Measurements from ENCODE around the gene MYMK. TPM values are rescaled to one million over a fixed set of nuclear protein-coding genes. Genes with fewer than 3 reads are reported as not detected.
"Not testable (repeated sequence)": the region's sequence is repeated elsewhere in the genome, so short reads cannot be mapped to it uniquely, and the experiment has no call there.

The MYMK gene
- total and polyA plus RNA-seq, 5 experiments from 2014 or later: not detected

DNA sequence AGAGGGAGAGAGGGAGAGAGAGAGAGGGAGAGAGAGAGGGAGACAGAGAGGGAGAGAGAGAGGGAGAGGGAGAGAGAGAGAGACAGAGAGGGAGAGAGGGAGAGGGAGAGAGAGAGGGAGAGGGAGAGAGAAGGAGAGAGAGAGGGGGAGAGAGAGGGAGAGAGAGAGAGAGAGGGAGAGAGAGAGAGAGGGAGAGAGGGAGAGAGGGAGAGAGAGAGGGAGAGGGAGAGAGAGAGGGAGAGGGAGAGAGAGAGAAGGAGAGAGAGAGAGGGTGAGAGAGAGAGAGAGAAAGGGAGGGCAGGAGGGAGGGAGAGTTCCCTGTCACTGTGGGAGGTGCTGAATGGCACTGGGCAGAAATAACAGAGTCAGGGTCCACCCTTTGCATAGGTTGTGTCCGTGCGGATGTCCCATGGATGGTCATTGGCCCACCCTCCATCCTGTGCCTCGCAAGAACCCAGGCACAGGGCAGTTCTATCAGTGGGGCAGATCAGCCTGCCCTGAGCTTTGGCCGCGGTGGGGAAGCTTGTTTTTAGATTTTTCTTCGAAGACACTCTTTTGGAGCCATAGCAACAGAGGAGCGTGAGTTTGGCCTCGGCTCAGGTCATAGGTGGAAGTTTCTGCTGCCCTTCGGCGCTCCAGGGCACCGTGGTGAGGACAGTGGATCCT is 39.8 kb upstream of the MYMK start:
- H3K27ac Mint-ChIP-seq: peak overlapping the region in 1 of 10 donors; percentile 91
- H3K4me3 Mint-ChIP-seq: no peak overlapping the region
- DNase-seq (no peak), ATAC-seq (no peak)
- H3K27me3 Mint-ChIP-seq: peaks cover 0 to 2% (median 0%) of the 10 kb centered on the region in 5 donors
- POLR2A ChIA-PET: no interaction called here
- H3K4me1 Mint-ChIP-seq: peaks cover 6 to 11% (median 10%) of the 10 kb centered on the region in 4 donors
- H3K36me3 Mint-ChIP-seq: no peaks in the 10 kb centered on the region
- H3K9me3 Mint-ChIP-seq: no peaks in the 10 kb centered on the region

DNA sequence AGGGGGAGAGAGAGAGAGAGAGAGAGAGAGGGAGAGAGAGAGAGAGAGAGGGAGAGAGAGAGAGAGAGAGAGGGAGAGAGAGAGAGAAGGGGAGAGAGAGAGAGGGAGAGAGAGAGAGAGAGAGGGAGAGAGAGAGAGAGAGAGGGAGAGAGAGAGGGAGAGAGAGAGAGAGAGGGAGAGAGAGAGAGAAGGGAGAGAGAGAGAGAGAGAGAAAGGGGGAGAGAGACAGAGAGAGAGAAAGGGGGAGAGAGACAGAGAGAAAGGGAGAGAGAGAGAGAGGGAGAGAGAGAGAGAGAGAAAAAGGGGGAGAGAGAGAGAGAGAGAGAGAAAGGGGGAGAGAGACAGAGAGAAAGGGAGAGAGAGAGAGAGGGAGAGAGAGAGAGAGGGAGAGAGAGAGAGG is 39.1 kb upstream of the MYMK start:
- Mint-ChIP-seq H3K27ac (peak overlapping the region in 6 of 10 donors; percentile 24 to 91 (median 76)), H3K4me3 (peak overlapping the region in 1 of 10 donors; percentile 9), H3K4me1 (peaks cover 4 to 12% (median 10%) of the 10 kb centered on the region in 4 donors)
- H3K9me3 Mint-ChIP-seq, DNase-seq, ATAC-seq, H3K27me3 Mint-ChIP-seq, H3K36me3 Mint-ChIP-seq, POLR2A ChIA-PET: not testable (repeated sequence)

GRCh38 chr9:133563291-133563796 is 38.6 kb upstream of the MYMK start:
- no peak for ATAC-seq
- Mint-ChIP-seq H3K36me3 (no peaks in the 10 kb centered on the region), H3K27ac (peak overlapping the region in 6 of 10 donors; percentile 24 to 91 (median 76)), H3K4me3 (peak overlapping the region in 1 of 10 donors; percentile 9), H3K27me3 (peaks cover 0 to 3% (median 0%) of the 10 kb centered on the region in 5 donors), H3K4me1 (peaks cover 6 to 16% (median 11%) of the 10 kb centered on the region in 4 donors), H3K9me3 (no peaks in the 10 kb centered on the region)
- DNase-seq: no peak
- POLR2A ChIA-PET: no interaction called here

DNA sequence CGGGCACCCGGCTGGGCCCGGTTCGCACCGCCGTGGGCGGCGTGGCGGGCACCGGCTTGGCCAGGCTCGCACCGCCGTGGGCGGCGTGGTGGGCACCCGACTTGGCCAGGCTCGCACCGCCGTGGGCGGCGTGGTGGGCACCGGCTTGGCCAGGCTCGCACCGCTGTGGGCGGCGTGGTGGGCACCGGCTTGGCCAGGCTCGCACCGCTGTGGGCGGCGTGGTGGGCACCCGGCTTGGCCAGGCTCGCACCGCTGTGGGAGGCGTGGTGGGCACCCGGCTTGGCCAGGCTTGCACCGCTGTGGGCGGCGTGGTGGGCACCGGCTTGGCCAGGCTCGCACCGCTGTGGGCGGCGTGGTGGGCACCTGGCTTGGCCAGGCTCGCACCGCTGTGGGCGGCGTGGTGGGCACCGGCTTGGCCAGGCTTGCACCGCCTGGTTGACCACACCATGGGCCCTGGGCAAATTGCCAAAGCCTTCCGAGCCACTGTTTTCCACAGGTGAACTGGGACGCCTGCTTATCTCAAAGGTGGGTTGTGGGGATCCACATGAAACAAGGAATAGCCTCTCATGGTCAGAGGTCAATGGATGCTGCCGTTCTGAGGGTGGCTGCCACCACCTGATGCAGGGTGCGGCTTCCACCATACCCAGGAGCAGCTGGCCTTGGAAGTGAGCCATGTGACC is 38.0 kb upstream of the MYMK start:
- ATAC-seq: no peak
- H3K4me3 Mint-ChIP-seq: no peak overlapping the region
- H3K27ac Mint-ChIP-seq: peak overlapping the region in 1 of 10 donors; percentile 91
- no peaks in the 10 kb centered on the region for H3K36me3 Mint-ChIP-seq
- no peak for DNase-seq
- peaks cover 0 to 5% (median 0%) of the 10 kb centered on the region in 5 donors for H3K27me3 Mint-ChIP-seq
- POLR2A ChIA-PET: no interaction called here
- no peaks in the 10 kb centered on the region for H3K9me3 Mint-ChIP-seq
- H3K4me1 Mint-ChIP-seq: peaks cover 9 to 21% (median 11%) of the 10 kb centered on the region in 4 donors

DNA sequence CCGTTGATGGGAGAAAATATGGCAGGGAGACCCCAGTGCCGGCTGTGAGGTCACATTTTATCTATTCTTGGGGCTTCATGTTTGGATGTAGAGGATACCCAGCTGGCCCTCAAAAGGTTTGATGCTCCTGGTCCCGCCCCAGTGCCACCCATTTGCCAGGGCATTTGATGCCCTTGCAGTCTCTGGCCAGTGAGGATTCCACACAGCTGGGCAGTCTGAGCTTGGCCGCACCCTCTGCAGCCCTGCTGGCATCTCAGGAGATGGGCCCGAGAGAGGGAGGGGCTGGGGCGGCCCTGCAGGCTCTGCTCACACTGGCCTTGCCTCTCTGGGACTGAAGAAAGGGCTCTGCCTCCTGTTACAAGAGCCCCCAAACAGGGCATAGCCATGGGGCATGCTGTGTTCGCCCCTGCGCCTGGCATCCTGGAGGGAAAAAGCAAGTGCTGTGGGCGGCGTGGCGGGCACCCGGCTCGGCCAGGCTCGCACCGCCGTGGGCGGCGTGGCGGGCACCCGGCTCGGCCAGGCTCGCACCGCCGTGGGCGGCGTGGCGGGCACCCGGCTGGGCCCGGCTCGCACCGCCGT is 37.3 kb upstream of the MYMK start:
- Mint-ChIP-seq H3K27ac (no peak overlapping the region), H3K4me1 (peaks cover 9 to 21% (median 11%) of the 10 kb centered on the region in 4 donors), H3K27me3 (peaks cover 0 to 9% (median 0%) of the 10 kb centered on the region in 5 donors), H3K36me3 (no peaks in the 10 kb centered on the region), H3K9me3 (no peaks in the 10 kb centered on the region), H3K4me3 (no peak overlapping the region)
- POLR2A ChIA-PET: no interaction called here
- ATAC-seq: no peak
- no peak for DNase-seq

DNA sequence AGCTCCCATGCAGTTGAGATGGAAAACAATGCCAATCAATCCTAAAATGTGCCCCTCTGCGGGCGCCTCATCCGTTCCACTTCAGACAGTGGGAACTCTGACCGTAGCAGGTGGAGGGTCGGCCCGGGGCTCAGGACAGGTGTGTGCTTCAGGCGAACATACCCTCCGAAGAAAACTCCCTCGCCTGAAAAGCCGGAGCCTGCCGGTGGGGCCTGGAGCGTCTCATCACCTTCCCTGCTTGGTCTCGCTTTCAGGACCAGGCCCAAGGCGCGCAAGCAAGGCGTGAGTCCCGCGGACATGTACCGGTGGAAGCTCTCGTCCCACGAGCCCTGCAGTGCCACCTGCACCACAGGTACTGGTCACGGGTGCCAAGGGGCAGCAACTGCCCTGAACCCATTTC is 36.2 kb upstream of the MYMK start:
- Mint-ChIP-seq H3K27ac (no peak overlapping the region), H3K4me3 (no peak overlapping the region), H3K9me3 (no peaks in the 10 kb centered on the region), H3K27me3 (peaks cover 0 to 12% (median 2%) of the 10 kb centered on the region in 5 donors), H3K36me3 (no peaks in the 10 kb centered on the region), H3K4me1 (peaks cover 9 to 21% (median 11%) of the 10 kb centered on the region in 4 donors)
- no peak for DNase-seq
- ATAC-seq: no peak
- POLR2A ChIA-PET: no interaction called here

DNA sequence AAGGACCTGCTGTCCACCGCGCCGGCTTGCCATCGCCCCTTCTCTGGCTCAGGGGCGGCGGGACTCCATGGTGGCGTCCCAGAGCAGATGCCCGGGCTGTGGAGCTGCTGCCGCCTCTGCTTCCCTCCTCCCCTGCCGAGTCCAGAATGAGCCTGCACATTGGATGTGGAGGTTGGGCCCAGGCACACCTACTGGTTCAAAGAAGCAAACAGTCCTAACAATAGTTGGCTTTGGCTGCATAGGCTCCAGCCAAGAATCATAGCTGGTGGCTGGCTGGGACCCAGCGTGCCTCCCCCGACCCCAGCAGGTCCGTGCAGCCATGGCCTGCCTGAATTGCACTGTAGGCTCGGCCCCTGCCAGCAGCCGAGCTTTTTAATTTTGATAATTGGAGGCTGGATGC is 35.6 kb upstream of the MYMK start:
- Mint-ChIP-seq H3K4me3 (no peak overlapping the region), H3K27ac (no peak overlapping the region), H3K27me3 (peaks cover 0 to 12% (median 2%) of the 10 kb centered on the region in 5 donors), H3K9me3 (no peaks in the 10 kb centered on the region), H3K36me3 (no peaks in the 10 kb centered on the region), H3K4me1 (peaks cover 9 to 21% (median 11%) of the 10 kb centered on the region in 4 donors)
- no peak for DNase-seq
- ATAC-seq: no peak
- POLR2A ChIA-PET: no interaction called here

DNA sequence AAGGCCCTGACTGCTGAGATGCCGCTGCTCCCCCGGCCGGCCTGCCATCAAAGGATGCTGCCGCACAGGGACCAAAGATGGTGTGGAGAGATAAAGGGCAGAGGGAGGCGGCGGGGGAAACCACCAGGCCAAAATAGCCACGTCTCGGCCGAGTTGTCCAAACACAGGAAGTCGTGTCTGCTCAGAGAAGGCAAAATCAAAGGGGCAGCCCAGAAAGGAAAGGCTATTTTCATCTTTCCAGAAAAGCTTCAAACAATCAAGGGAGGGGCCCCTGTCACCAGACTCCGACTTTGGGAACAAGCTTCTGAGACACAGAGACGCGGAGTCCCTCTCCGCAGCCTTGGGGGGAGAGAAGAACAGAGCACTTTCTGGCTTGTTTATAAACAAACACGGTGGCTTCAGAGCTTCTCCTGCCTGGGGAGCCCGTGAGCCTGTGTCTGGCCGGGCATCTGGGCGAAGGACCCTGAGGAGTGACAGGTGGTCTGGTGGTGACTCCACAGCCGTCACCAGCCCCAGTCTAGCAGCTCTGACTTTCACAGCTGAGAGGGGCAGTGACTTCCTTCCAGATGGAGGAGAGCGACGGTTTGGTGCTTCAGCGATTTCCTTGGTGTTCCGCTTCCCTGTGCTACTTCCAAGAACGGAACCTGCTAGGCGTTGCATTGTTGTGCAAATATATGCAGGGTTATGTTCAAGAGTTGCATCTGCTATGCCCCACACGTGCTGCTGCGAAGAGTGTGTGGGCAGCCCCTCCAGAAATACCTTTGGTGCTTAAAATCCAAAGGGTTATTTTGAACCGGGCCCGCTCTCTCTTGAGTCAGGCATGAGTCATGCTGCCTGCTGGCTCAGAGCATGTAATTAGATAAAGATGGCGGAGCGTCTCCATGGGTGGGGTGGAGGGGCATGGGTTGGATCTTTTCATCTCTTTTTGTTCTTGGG is 33.7 kb upstream of the MYMK start:
- Mint-ChIP-seq H3K9me3 (no peaks in the 10 kb centered on the region), H3K27ac (peak overlapping the region in 6 of 10 donors; percentile 27 to 79 (median 62)), H3K27me3 (peaks cover 0 to 12% (median 2%) of the 10 kb centered on the region in 5 donors), H3K4me3 (no peak overlapping the region), H3K36me3 (no peaks in the 10 kb centered on the region), H3K4me1 (peaks cover 4 to 20% (median 9%) of the 10 kb centered on the region in 4 donors)
- ATAC-seq: no peak
- no peak for DNase-seq
- POLR2A ChIA-PET: no interaction called here

DNA sequence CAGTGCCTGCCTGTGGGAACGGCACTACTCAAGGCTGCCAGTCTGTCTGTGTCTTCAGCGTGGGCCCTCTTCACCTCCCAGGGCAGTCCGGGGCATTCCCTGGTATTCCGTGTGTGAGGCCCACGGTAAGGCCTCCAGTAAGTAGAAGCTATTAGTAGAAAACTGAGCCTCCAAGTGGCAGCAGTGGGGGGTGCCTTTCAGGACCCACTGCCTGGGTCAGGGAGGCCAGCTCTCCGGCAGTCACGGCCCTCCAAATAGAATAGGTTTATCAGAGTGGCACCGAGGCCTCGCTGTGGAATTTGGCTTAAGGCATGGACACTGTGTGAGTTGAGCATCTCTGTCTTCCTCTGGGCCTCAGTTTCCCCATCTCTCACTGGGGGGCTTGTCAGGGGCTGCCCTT is 32.8 kb upstream of the MYMK start:
- H3K9me3 Mint-ChIP-seq: no peaks in the 10 kb centered on the region

DNA sequence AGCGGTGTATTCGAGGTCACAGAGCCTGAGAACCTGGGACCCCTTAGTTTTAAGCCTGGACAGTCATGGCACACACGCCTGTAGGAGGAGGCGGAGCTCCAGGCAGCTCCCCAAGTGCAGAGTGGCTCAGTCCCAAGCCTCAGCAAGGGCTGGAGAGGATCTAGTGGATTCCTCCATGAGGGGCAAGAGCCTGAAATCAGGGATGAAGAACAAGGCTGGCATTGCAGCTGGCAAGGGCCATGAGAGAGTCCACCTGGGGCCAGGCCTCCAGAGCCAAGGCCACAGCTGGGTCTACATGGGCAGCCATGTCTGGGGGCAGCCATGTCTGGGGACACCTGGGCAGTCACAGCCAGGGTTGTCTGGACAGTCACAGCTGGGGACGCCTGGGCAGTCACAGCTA is 31.6 kb upstream of the MYMK start:
- Mint-ChIP-seq H3K4me1 (peaks cover 0 to 15% (median 5%) of the 10 kb centered on the region in 4 donors), H3K4me3 (no peak overlapping the region), H3K27me3 (peaks cover 0 to 12% (median 2%) of the 10 kb centered on the region in 5 donors), H3K36me3 (no peaks in the 10 kb centered on the region), H3K9me3 (no peaks in the 10 kb centered on the region), H3K27ac (no peak overlapping the region)
- no peak for DNase-seq
- ATAC-seq: no peak
- POLR2A ChIA-PET: no interaction called here

More for the DNA sequence above, 32.8 kb upstream of the MYMK start:
- no peak for DNase-seq
- ATAC-seq: no peak
- Mint-ChIP-seq H3K4me3 (no peak overlapping the region), H3K27ac (no peak overlapping the region), H3K27me3 (peaks cover 0 to 12% (median 2%) of the 10 kb centered on the region in 5 donors), H3K36me3 (no peaks in the 10 kb centered on the region), H3K4me1 (peaks cover 0 to 15% (median 5%) of the 10 kb centered on the region in 4 donors)
- POLR2A ChIA-PET: no interaction called here

- Mint-ChIP-seq H3K4me1 (peaks cover 0 to 12% (median 5%) of the 10 kb centered on the region in 4 donors), H3K36me3 (no peaks in the 10 kb centered on the region), H3K4me3 (no peak overlapping the region), H3K27ac (no peak overlapping the region), H3K27me3 (peaks cover 0 to 12% (median 2%) of the 10 kb centered on the region in 5 donors), H3K9me3 (no peaks in the 10 kb centered on the region)
- no peak for DNase-seq
- POLR2A ChIA-PET: no interaction called here
- ATAC-seq: no peak
These were observed 30.0 kb upstream of the MYMK start for GRCh38 chr9:133554729-133555128.

DNA sequence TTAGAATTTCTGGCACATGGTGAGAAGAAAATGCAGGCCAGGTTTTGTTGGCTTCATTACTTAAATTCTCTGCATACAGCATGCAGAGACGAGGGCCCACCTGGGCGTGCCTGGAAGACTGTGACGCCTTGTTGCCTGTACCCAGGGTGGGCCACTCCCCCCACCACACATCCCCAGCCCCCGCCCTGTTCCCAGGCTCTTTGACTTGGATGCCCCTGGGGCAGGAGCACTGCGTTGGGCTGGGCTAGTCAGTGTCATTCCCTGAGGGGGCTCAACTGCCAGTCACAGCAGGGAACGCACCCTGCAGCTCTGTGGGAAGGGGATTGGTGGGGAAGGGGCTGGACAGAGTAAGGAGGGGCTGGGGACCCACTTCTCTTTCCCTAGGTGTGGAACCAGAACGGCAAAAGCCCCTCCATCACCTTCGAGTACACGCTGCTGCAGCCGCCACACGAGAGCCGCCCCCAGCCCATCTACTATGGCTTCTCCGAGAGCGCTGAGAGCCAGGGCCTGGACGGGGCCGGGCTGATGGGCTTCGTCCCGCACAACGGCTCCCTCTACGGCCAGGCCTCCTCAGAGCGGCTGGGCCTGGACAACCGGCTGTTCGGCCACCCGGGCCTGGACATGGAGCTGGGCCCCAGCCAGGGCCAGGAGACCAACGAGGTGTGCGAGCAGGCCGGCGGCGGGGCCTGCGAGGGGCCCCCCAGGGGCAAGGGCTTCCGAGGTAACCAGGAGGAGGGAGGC is 29.4 kb upstream of the MYMK start:
- POLR2A ChIA-PET: no interaction called here
- no peaks in the 10 kb centered on the region for H3K36me3 Mint-ChIP-seq
- H3K9me3 Mint-ChIP-seq: no peaks in the 10 kb centered on the region
- peaks cover 0 to 11% (median 5%) of the 10 kb centered on the region in 4 donors for H3K4me1 Mint-ChIP-seq
- no peak overlapping the region for H3K4me3 Mint-ChIP-seq
- ATAC-seq: no peak
- DNase-seq: no peak
- H3K27me3 Mint-ChIP-seq: peaks cover 0 to 12% (median 2%) of the 10 kb centered on the region in 5 donors
- H3K27ac Mint-ChIP-seq: no peak overlapping the region

All from naive thymus-derived CD8-positive, alpha-beta T cell (primary cell).